HepG2 (cell line): ENCODE results near the gene ACAT2. TPM values are rescaled to one million over a fixed set of nuclear protein-coding genes. Genes with fewer than 3 reads are reported as not detected.
A peak's percentile ranks its signal among the peaks of the same experiment; 100 is the strongest.

ENCODE experiments used
- AHDC1 ChIP-seq: sonication (generic); formaldehyde crosslinking; IDR thresholded peaks from 2 replicates; pipeline ENCODE4 v1.5.1; 2020; ENCODE audit warnings: mild to moderate bottlenecking, missing genetic modification reagents, borderline replicate concordance
- ATAD3A ChIP-seq: sonication (generic); formaldehyde crosslinking; IDR thresholded peaks from 2 replicates; pipeline ENCODE4 v1.4.0; 2020; ENCODE audit warnings: missing genetic modification reagents
- CCAR2 ChIP-seq: fragments of 200-400 bp; formaldehyde crosslinking; optimal IDR thresholded peaks from 2 replicates; pipeline ENCODE3; 2018; ENCODE audit warnings: low read depth, mild to moderate bottlenecking, low read length, moderate library complexity
- GLI4 ChIP-seq: sonication (generic); formaldehyde crosslinking; IDR thresholded peaks from 2 replicates; pipeline ENCODE4 v1.5.1; 2020; ENCODE audit warnings: missing genetic modification reagents, mild to moderate bottlenecking, moderate library complexity, borderline replicate concordance
- HIVEP1 ChIP-seq: sonication (generic); formaldehyde crosslinking; IDR thresholded peaks from 2 replicates; pipeline ENCODE4 v1.4.0; 2020; ENCODE audit warnings: mild to moderate bottlenecking, missing genetic modification reagents
- HMG20A ChIP-seq: IDR thresholded peaks from 2 replicates; pipeline ENCODE4 v1.6.1; 2016; ENCODE audit warnings: borderline replicate concordance
- KLF13 ChIP-seq: sonication (generic); formaldehyde crosslinking; IDR thresholded peaks from 2 replicates; pipeline ENCODE4 v1.4.0; 2020; ENCODE audit warnings: mild to moderate bottlenecking, missing genetic modification reagents
- NFKB2 ChIP-seq: sonication (generic); formaldehyde crosslinking; IDR thresholded peaks from 2 replicates; pipeline ENCODE4 v1.4.0; 2020; ENCODE audit warnings: missing genetic modification reagents, borderline replicate concordance
- PATZ1 ChIP-seq: sonication (generic); formaldehyde crosslinking; IDR thresholded peaks from 2 replicates; pipeline ENCODE4 v1.4.0; 2020; ENCODE audit warnings: missing genetic modification reagents
- PLSCR1 ChIP-seq: sonication (generic); formaldehyde crosslinking; IDR thresholded peaks from 2 replicates; pipeline ENCODE4 v1.5.0; 2020; ENCODE audit warnings: missing genetic modification reagents, mild to moderate bottlenecking, borderline replicate concordance
- RBAK ChIP-seq: sonication (generic); formaldehyde crosslinking; IDR thresholded peaks from 2 replicates; pipeline ENCODE4 v1.5.1; 2020; ENCODE audit warnings: mild to moderate bottlenecking, missing genetic modification reagents
- RORA ChIP-seq: sonication (generic); formaldehyde crosslinking; IDR thresholded peaks from 2 replicates; pipeline ENCODE4 v1.5.0; 2020; ENCODE audit warnings: mild to moderate bottlenecking, missing genetic modification reagents, moderate library complexity
- SOX5 ChIP-seq: IDR thresholded peaks from 2 replicates; pipeline ENCODE4 v1.6.1; 2016; ENCODE audit warnings: borderline replicate concordance
- ZFP1 ChIP-seq: IDR thresholded peaks from 2 replicates; pipeline ENCODE4 v1.6.1; 2016
- ZFP82 ChIP-seq: sonication (generic); formaldehyde crosslinking; IDR thresholded peaks from 2 replicates; pipeline ENCODE4 v1.5.1; 2020; ENCODE audit warnings: mild to moderate bottlenecking, missing genetic modification reagents, borderline replicate concordance
- ZNF274 ChIP-seq: sonication (generic); formaldehyde crosslinking; IDR thresholded peaks from 2 replicates; pipeline ENCODE4 v1.5.1; 2020; ENCODE audit warnings: mild to moderate bottlenecking, missing genetic modification reagents
- ZNF431 ChIP-seq: sonication (generic); formaldehyde crosslinking; IDR thresholded peaks from 2 replicates; pipeline ENCODE4 v1.9.0; 2022; ENCODE audit warnings: missing genetic modification reagents, low read depth, mild to moderate bottlenecking, borderline replicate concordance
- ZNF550 ChIP-seq: sonication (generic); formaldehyde crosslinking; IDR thresholded peaks from 2 replicates; pipeline ENCODE4 v1.4.0; 2020; ENCODE audit warnings: mild to moderate bottlenecking, missing genetic modification reagents, borderline replicate concordance
- ZNF556 ChIP-seq: sonication (generic); formaldehyde crosslinking; IDR thresholded peaks from 2 replicates; pipeline ENCODE4 v1.4.0; 2020; ENCODE audit warnings: mild to moderate bottlenecking, missing genetic modification reagents, borderline replicate concordance
- ZNF614 ChIP-seq: IDR thresholded peaks from 2 replicates; pipeline ENCODE4 v1.6.1; 2018; ENCODE audit warnings: missing biosample characterization, missing genetic modification reagents, inconsistent platforms, borderline replicate concordance
- ZNF670 ChIP-seq: sonication (generic); formaldehyde crosslinking; IDR thresholded peaks from 2 replicates; pipeline ENCODE4 v1.8.0; 2022; ENCODE audit warnings: mild to moderate bottlenecking, missing genetic modification reagents, borderline replicate concordance
- ZZZ3 ChIP-seq: sonication (generic); formaldehyde crosslinking; IDR thresholded peaks from 2 replicates; pipeline ENCODE4 v1.4.0; 2020; ENCODE audit warnings: missing genetic modification reagents, mild to moderate bottlenecking, borderline replicate concordance
- polyA plus RNA-seq, 8 experiments: library from polyadenylated mRNA; depleted of rRNA in 3 of 8; stranded (reverse) in 7 of 8; unstranded in 1 of 8; fragments of >200 nt; fragmentation: Illumina TruSeq in 4 of 8; extraction: Trizol in 4 of 8; gene quantifications; 2 replicates each; pipeline versions ENCODE4 v1.2.1 to v1.2.3, GENCODE V29; 2011 to 2016; ENCODE audit warnings: low read depth in 4 of 8, missing spikeins in 1 of 8, mixed read lengths in 1 of 8; ENCODE audit not compliant: insufficient read depth in 1 of 8
- total RNA-seq, 5 experiments: library from RNA; depleted of rRNA; stranded (reverse); fragments of >200 nt; fragmentation: Illumina TruSeq; extraction: Trizol; gene quantifications; 2 replicates each; pipeline ENCODE4 v1.2.3, GENCODE V29; 2016; ENCODE audit warnings: low read depth in 1 of 5

Gene ACAT2
- total and polyA plus RNA-seq, 2 of the 13 experiments (the other 11 are each of a cell fraction or from before 2014, with no cell fraction given), result 121 to 534 TPM

- TF ChIP-seq PATZ1, result no peak
- TF ChIP-seq ZNF550, result no peak
- 0 out of 2 replicates have a peak, but pooled peaks have one; percentile 63 for TF ChIP-seq GLI4 (CRISPR knock-in tag)
- no peak for TF ChIP-seq ZNF556 (CRISPR knock-in tag)
- TF ChIP-seq SOX5 (CRISPR knock-in tag), result no peak
- TF ChIP-seq RORA (CRISPR knock-in tag), result no peak
- TF ChIP-seq KLF13 (CRISPR knock-in tag), result no peak
- TF ChIP-seq CCAR2, result no peak
- no peak for TF ChIP-seq NFKB2
- TF ChIP-seq PLSCR1 (CRISPR knock-in tag), result no peak
- no peak for TF ChIP-seq HMG20A (CRISPR knock-in tag)
- no peak for TF ChIP-seq ZFP1 (CRISPR knock-in tag)
- no peak for TF ChIP-seq ZNF274 (CRISPR knock-in tag)
- TF ChIP-seq ZNF431 (CRISPR knock-in tag), result no peak
- no peak for TF ChIP-seq ATAD3A (CRISPR knock-in tag)
- TF ChIP-seq AHDC1 (CRISPR knock-in tag), result no peak
- TF ChIP-seq HIVEP1 (CRISPR knock-in tag), result no peak
- TF ChIP-seq ZNF670 (CRISPR knock-in tag), result 0 out of 2 replicates have a peak, but pooled peaks have one; percentile 65
- TF ChIP-seq ZFP82 (CRISPR knock-in tag), result 0 out of 2 replicates have a peak, but pooled peaks have one; percentile 84
- no peak for TF ChIP-seq ZZZ3 (CRISPR knock-in tag)
- no peak for TF ChIP-seq RBAK (CRISPR knock-in tag)
- TF ChIP-seq ZNF614 (CRISPR knock-in tag), result no peak
These were observed 544 bp upstream of the ACAT2 start (continued) for GRCh38 chr6:159761129-159761872.
